NCI-H1417 (cell line): ENCODE data around the gene MTMR2.

Experiments used
- DNase-seq, 3 experiments: peaks; one replicate each; lab custom pipeline; 2025; lab: John Stamatoyannopoulos, UW

The MTMR2 gene

DNA sequence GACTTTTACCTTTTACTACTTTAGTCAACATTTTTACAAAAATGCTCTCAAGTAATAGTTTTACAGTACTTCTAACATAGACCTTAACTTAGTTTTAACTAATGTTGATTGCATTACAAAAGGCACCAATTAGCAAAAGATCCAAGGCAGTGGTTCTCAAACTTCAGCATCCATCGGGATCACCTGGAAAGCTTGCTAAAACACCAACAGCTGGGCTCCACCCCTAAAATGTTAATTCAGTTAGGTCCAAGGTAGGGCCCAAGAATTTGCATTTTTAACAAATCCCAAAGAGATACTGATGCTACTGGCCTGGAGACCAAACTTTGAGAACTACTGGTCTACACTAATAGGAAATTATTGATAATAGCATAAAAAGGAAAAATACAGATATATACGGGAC, 5.9 kb downstream of the MTMR2 start:
- DNase-seq, result no peak

DNA sequence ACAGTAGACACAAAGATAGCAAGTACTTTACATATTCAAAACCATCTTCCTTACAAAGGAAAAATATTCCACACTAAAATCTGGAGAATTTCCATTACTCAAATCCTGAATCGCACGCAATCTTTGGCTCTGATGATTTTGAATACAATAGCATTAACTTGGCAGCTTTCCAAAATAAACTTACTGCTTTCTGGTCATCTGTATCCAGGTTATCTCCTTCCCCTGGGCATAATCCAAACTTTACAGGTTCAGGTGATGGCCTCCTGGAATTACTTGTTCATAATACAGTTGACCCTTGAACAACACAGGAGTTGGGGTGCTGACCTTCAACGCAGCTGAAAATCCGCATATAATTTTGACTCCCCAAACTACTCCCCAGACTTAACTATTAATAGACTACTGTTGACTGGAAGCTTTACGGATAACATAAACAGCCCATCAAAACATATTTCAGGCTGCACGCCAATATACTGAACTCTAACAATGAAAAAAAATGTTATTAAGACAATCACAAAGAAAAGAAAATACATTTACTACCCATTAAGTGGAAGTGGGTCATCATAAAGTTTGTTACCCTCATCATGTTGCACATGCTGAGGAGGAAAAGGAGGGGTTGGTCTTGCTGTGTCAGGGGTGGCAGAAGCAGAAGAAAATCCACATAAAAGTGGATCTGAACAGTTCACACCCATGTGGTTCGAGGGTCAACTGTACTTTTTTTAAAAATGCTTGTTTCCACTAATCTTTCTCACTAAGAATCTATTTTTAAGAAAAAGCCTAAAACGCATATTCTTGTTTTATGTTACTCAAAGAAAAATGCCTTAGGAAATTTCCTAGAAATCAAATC, 6.5 kb downstream of the MTMR2 start:
- DNase-seq, result peak in 2 of 3 experiments; percentile 59 to 90

DNA sequence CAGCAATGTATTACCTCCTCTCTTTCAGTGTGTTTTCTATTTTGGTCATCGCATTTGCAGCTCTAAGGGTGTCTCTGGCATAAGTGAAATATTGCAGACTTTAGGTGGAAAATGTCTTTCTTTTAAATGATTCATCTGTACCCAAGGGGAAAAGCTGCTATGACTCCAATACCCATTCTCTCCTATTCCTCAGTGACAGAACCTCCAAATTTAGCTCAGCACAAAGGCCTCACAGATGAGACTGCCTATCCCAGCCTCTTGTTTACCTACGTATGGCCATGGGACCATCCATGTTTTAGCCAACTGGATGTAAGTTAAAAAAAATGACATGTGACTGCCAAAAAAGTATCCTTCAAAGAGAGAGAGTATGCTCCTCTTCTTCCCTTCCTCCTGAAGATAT, 7.9 kb downstream of the MTMR2 start:
- no peak for DNase-seq

DNA sequence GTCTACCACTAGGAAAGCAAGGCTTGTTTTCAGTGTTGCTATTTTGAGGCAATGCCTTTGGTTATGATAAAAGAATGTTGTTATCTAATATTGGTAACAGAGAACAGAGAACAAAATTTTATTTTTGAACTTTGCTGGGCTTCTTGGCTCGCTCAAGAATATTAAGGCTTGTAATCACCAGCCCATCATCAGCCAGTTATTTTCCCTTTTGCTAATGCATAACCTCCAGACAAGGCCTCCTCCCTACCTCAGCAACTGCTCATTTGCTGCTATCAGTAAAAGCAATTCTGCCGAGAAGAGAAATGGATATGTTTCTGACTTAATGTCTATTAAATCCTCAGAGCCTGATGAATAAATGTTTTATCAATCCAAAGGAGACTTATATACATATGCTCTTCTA, 8.9 kb downstream of the MTMR2 start:
- DNase-seq, result no peak

DNA sequence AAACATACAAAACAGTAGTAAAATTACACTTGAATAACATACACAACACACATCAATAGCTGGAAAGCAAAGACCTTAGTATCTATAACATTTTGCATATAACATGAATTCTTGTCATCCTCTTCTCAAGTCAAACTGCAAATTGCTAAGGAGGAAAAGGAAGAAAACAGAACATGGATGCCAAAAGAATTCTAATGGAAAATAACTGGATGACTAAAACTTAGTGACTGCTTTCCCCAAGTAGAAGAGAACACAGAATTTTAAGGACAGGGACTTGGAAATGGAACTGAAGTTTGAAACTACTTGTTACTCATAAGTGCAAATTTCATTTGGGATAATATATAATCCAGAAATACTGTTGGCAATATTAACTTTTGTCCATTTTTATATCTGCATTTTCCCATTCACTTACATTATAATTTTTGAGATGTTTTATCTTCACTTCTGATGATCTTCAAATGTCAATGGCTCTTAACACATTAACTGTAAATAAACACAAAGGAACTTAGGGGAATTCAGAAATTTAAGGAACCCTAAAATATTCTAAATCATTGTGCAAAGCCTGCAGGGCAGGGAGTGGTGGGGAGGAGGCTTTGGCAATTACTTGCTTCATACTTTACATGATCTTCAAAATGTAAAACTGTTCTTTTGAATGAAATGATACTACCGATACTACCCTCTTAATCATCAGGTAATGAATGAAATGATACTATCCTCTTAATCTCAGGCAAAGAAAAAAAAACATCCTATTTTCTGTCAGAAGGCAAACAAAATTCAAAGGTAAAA, 9.9 kb downstream of the MTMR2 start:
- no peak for DNase-seq

DNA sequence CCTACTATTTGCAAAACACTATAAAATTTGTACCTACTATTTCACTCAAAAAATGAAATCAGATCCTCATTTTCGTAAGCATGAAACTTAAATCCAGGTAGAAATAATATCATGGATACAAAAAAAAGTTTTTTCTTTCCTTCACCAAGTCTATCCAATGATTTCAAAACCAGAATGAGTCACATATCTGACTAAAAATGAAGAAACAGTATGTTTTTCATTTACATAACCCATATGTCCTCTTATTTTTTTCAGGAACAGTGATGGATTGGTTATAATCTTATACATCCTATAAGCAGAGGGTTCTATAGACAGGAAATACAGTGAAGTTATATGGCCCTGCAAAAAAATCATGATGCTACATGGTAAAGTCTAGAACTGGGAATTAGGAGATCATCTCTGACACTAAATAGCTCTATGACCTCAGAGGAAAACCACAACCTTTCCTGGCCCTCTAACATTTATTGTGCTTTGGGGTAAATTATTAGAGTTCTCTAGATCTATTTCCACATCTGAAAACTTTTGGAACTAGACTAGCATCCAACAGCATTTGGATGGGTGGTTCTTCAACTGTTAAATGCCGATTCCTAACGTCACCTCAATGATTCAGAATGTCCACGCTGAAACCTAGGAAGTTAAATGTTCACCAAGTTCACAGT, 10.9 kb downstream of the MTMR2 start:
- DNase-seq, result no peak

DNA sequence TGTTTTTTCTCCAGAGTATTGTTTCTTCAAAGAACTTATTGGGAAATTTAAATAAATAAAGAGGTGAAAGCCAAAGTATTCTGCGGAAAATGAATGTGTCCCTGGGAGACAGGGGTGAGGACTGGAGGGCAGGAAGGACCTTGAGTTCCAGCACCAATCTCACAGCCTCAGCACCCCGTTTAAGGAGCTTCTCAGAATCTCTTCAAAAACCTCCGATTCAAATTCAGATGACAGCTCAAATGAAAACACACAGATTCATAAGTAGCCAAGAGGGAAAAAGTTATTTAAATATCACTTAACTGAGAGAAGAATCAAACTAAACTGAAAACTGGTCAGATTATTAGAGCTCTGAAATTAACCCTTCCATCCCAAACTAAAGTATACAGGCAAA, 12.5 kb downstream of the MTMR2 start:
- DNase-seq, result no peak

DNA sequence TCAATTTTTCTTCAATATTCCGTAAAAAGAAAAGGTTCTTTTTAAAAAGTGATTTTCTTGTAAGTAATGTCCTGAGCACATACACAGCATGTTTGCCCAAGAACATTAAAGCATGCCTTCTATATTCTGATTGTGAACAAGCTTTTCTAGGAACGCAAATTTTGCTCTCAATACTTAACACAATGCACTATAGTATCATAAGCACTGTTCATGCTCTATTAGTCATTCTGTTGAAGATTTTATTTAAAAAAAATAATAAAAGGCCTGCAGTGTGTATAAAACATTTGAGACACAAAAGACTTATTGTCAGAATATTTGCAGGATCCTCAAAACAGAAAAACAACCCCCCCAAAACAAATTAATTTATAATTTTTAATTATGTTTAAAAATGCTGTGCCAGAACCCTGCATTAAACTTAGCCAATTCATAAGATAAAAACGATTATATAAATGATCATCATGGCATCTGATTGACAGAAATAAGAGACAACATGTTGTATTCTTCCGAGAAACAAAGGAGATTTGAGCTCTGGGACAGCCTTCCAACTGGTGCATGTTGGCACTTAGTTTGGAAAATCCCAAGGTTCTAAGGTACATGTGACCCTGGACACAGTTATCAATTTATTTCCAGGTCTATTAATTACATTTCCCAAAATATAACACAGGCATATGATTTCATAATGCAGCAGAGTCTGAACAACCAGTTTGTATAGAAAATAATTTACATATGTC, 13.1 kb downstream of the MTMR2 start:
- no peak for DNase-seq

DNA sequence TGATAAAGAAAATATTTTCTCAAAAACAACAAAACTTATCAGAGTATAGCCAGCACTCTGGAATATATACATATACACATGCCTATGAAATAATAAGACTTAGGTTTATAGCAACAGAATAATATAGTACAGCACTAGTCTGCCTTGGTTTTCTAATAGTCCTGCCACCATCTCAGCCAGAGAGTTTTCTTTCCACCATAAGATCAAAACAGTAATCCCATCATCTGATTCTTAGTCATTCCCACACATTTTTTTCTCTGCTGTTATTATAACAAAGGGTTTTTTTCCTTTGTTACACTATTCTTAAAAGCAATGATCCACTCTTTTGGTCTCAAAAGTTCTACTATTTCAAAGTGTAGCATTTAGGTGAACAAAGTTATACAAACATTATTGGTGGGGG, 15.1 kb downstream of the MTMR2 start:
- no peak for DNase-seq

DNA sequence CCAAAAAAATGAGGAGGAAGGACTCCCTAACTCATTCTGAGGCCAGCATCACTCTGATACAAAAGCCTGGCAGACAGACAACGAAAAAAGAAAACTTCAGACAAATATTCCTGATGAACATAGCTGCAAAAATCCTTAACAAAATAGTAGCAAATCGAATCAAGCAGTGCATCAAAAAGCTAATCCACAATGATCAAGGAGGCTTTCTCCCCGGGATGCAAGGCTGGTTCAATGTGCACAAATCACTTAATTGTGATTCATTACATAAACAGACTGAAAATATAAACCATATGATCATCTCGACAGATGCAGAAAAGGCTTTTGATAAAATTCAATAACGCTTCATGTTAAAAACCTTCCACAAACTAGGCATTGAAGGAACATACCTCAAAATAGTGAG, 16.4 kb downstream of the MTMR2 start:
- no peak for DNase-seq

DNA sequence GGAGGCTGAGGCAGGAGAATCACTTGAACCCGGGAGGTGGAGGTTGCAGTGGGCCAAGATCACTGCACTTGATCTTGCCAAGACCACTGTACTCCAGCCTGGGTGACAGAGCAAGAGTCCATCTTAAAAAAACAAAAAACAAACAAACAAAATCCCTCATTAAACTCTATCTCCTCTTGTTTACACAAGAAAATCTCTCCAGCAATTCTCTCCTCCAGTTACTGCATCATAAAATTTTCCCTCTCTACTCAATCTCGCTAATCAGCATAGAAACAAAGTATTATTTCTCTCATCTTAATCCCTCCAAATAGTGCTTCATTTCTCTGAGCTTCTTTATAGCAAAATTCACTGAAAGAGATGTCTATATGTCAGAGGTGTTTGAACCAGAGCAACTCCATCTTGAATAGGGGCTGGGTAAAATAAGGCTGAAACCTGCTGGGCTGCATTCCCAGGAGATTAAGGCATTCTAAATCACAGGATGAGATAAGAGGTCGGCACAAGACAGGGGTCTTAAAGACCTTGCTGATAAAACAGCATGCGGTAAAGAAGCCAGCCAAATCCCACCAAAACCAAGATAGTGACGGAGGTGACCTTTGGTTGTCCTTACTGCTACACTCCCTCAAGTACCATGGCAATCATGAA, 19.8 kb downstream of the MTMR2 start:
- DNase-seq, result no peak

DNA sequence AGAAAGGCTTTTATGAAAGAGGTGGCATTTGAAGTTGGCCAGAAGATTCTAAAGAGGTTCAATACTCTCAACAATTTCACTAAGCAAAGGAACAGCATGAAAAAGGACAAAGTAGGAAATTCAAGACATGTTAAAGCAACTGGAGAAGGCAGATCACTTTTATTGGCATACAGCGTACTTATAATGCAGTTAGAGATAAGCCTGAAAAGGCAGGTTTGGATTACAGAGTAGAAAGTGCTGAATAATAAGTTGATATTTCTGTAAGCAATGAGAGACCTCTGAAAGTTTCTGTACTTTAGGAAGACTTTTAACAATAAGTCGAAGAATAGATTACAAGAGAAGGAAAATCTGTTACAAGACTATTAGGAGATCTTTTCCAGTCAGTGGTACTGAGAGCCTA, 25.1 kb downstream of the MTMR2 start:
- DNase-seq, result no peak

DNA sequence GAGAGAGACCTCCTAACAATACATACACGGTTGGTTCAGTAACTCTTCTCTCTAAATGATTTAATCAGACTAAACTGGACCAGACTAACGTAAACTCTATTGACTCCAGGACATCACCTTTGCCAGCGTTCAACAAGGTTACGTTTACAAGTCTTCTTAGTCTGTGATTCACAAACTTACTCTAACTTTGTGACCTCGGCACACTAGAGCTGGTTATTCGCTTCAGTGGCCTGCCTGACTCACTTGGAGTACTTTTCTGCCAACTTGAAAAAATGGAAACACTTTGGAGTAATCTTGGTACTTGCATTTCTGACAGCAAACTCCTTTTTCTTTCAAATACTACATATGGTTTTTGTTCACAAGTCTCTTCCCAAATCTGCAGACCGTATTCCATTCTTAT, 26.2 kb downstream of the MTMR2 start:
- no peak for DNase-seq

DNA sequence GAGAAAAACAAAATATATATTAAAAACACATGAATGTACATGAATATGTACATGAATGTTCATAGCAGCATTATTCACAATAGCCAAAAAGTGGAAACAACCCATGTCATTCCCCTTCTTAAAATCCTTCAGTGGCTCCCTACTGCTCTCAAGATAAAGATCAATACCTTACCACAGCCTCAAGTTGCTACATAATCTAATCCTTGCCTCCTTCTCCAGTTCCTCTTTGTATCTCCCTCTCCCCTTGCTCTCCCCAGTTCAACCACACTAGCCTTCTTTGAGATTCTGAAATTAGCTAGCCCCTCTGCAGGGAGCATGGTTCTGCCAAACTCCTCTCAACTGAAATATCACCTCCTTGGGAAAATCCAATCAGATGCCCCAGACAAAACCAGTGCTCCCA, 28.1 kb downstream of the MTMR2 start:
- DNase-seq, result no peak

DNA sequence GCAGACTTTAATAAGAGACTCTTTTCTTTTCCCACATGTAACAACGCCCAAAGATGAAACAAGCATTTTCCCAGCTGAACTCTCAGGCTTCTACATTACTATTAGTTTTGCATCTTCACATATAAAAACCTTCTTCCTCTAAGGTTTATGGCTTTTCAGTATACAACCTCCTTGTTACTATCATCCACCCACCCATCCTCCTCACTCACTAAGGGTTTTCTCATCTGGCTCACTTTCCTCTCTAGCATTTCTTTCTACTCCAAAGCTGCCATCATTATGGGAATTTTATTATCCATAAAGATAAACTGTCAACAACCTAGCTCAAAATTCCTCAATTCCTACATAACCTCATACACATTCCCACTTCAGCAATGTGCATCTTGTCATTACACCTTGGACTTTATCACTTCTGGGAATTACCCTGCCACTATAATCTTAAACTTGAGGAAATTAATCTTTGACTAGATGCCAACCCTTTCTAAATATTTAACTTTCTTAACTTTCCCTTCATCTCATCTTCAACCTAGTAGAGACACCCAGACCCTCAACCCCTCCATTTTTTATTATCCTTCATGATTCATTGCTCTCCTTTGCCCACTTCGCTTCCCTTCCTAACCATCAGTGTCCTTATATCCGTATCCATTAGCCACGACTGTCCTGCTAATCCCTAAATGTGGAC, 30.9 kb downstream of the MTMR2 start:
- DNase-seq, result no peak

DNA sequence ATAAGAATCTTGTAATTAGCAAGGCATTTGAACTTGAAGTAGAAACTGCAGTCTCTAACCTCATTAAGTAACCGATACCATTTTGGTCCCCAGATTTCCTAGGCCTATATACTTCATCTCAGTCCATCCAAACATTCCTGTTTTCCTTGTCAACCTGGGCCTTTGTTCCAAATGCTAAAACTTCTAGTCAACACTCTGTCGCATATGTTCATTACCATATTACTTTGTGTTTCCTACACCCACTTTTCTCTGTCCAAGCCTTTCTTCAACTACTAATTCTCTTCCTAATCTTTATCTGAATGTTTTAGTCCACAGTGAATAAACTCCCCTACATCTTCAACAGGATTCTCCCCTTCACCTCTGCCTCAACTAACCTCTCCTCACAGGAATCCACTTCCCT, 31.4 kb downstream of the MTMR2 start:
- no peak for DNase-seq

DNA sequence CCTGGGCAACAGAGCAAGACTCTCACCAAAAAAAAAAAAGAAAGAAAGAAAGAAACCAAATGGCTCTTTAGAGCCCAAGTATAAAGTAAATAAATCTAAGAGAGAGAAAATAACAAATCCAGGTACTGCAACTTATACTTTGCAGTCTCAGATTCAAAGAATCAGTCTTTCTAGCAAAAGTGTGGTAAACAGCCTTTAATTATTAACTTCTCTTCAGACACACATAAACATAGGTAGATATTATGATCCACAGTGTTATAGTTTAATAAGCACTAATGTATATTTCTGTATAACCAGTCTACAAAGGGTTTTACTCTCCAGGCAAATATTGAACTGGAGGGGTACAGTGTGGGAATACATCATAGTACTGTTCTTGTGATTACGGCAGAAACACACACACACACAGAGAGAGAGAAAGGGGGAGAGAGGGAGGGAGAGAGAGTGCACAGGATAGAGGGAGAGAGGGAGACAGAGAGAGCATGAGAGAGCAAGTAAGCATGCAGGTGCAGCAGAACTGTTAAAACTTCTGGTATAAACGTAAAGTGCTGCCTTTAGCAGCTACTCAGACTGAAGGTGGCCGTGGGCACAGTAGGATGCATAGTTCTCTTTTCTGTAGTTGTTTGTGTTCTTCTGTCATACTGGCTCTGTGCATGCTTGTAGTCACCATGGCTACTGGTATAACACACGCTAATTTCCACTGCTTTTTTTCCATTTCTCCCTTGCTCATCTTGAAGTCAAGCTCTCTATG, 32.3 kb downstream of the MTMR2 start:
- DNase-seq, result peak in 2 of 3 experiments; percentile 14 to 46

DNA sequence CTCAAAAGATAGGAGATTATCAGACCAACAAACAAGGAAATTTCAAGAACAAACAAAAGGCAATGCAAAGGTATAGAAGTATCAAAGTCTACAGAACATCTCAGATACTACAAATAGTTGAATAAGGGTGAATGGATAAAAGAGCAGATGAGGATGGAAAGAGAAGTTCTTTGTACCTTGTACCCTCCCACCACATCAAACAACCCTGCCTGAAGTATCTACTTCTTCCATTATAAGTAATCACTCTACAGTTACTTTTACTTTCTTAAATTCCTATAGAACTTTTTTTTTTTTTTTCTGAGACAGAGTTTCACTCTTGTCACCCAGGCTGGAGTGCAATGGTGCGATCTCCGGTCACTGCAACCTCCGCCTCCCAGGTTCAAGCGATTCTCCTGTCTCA, 35.1 kb downstream of the MTMR2 start:
- DNase-seq, result no peak

DNA sequence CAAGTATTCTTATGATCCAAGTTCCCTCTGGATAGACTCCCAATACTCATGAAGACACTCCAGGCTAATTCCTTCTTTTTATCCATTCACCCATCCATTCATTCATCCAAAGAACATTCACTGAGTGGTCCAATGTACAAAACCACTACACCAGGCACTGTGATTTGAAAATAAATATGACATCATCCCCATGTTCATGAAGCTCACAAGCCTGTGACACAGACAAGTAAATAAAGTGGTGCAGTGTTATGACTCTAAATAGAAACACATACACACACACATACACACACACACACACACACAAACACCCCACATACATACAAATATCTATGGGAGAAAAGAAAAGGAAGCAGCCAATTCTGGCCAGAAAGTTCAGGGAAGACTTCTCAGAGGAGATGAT, 35.5 kb downstream of the MTMR2 start:
- DNase-seq, result no peak

DNA sequence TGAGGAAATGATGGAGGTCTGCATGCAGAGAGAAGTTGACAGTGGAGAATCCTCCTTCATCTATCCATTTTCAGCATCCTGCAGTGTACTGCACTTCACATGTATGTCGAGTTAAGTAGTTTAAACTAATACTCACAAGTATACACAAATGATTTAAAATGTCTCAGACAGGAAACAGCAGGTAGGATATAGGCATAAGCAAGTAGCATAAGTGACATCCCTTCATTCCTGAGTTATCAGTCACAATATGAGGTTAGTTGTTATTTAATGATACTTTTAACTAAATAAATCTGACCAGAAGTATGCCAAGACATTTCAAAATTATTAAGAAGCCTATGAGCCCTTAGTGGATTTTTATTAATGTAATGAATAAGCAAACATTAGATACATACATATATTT, 37.4 kb downstream of the MTMR2 start:
- no peak for DNase-seq
